ENCODE measurements around the gene F5.

GRCh38 chr1:169565335-169566271 lies 20.7 kb downstream of the F5 start:
- TF ChIP-seq EZH2 (IDR thresholded peaks at IDR 0.05; ENCODE audit: borderline replicate concordance, low read depth, low read length, poor library complexity, severe bottlenecking) (no peak), CTCF (conservative IDR thresholded peaks at IDR 0.05; ENCODE audit: low read depth, low read length) (no peak)

All from A673 (cell line).